HepG2 (cell line): ENCODE measurements around the gene RPL41. TPM values are rescaled to one million over a fixed set of nuclear protein-coding genes. Genes with fewer than 3 reads are reported as not detected.

Experiments used
- BRCA1 ChIP-seq: sonication (generic); formaldehyde crosslinking; IDR thresholded peaks from 2 replicates; pipeline ENCODE4 v1.4.0; 2020; ENCODE audit warnings: missing genetic modification reagents
- CEBPZ ChIP-seq: IDR thresholded peaks from 2 replicates; pipeline ENCODE4 v1.6.1; 2012; ENCODE audit warnings: low read length, improper control_type of control experiment
- FOSL1 ChIP-seq: sonication (generic); formaldehyde crosslinking; IDR thresholded peaks from 2 replicates; pipeline ENCODE4 v1.9.0; 2021; ENCODE audit warnings: missing genetic modification reagents, borderline replicate concordance
- HINFP ChIP-seq: sonication (generic); formaldehyde crosslinking; IDR thresholded peaks from 2 replicates; pipeline ENCODE4 v1.4.0; 2020; ENCODE audit warnings: low read depth, mild to moderate bottlenecking, missing genetic modification reagents
- MTERF4 ChIP-seq: sonication (generic); formaldehyde crosslinking; IDR thresholded peaks from 2 replicates; pipeline ENCODE4 v1.8.0; 2023; ENCODE audit warnings: mild to moderate bottlenecking, missing genetic modification reagents
- PRPF4 ChIP-seq: fragments of 200-400 bp; formaldehyde crosslinking; IDR thresholded peaks from 2 replicates; pipeline ENCODE4 v1.6.1; 2016; ENCODE audit warnings: low read length, low read depth; ENCODE audit not compliant: poor library complexity, severe bottlenecking
- PTBP1 ChIP-seq: fragments of 200-400 bp; formaldehyde crosslinking; IDR thresholded peaks from 2 replicates; pipeline ENCODE4 v1.6.1; 2018; ENCODE audit warnings: low read length, low read depth; ENCODE audit not compliant: poor library complexity, severe bottlenecking
- RAD21 ChIP-seq: fragments of 450-650 bp; formaldehyde crosslinking; IDR thresholded peaks from 2 replicates; pipeline ENCODE4 v1.5.0; 2020; ENCODE audit warnings: mild to moderate bottlenecking
- SIN3B ChIP-seq: fragments of 150-350 bp; IDR thresholded peaks from 2 replicates; pipeline ENCODE4 v1.6.1; 2014; ENCODE audit warnings: low read length
- SMYD3 ChIP-seq: sonication (generic); formaldehyde crosslinking; IDR thresholded peaks from 2 replicates; pipeline ENCODE4 v1.8.1; 2023; ENCODE audit warnings: mild to moderate bottlenecking, missing genetic modification reagents
- TAF15 ChIP-seq: fragments of 200-400 bp; formaldehyde crosslinking; IDR thresholded peaks from one replicate; pipeline ENCODE4 v1.6.1; 2018; ENCODE audit warnings: mild to moderate bottlenecking, low read depth, low read length; ENCODE audit not compliant: poor library complexity, severe bottlenecking
- ZBTB37 ChIP-seq: sonication (generic); formaldehyde crosslinking; IDR thresholded peaks from 2 replicates; pipeline ENCODE4 v1.4.0; 2020; ENCODE audit warnings: mild to moderate bottlenecking, missing genetic modification reagents
- ZFAT ChIP-seq: sonication (generic); formaldehyde crosslinking; conservative IDR thresholded peaks from 2 replicates; pipeline ENCODE4 v1.8.1; 2023; ENCODE audit warnings: missing genetic modification reagents, inconsistent platforms
- ZNF234 ChIP-seq: sonication (generic); formaldehyde crosslinking; conservative IDR thresholded peaks from 2 replicates; pipeline ENCODE4 v1.5.1; 2020; ENCODE audit warnings: mild to moderate bottlenecking, missing genetic modification reagents
- ZNF280B ChIP-seq: sonication (generic); formaldehyde crosslinking; IDR thresholded peaks from 2 replicates; pipeline ENCODE4 v1.5.0; 2020; ENCODE audit warnings: missing genetic modification reagents, mild to moderate bottlenecking, borderline replicate concordance
- ZNF572 ChIP-seq: sonication (generic); formaldehyde crosslinking; IDR thresholded peaks from 2 replicates; pipeline ENCODE4 v1.5.1; 2020; ENCODE audit warnings: mild to moderate bottlenecking, missing genetic modification reagents
- ZNF747 ChIP-seq: sonication (generic); formaldehyde crosslinking; IDR thresholded peaks from 2 replicates; pipeline ENCODE4 v1.8.1; 2023; ENCODE audit warnings: missing genetic modification reagents, mild to moderate bottlenecking, borderline replicate concordance
- ZNF761 ChIP-seq: sonication (generic); formaldehyde crosslinking; conservative IDR thresholded peaks from 2 replicates; pipeline ENCODE4 v1.4.0; 2020; ENCODE audit warnings: mild to moderate bottlenecking, missing genetic modification reagents
- ZNF775 ChIP-seq: sonication (generic); formaldehyde crosslinking; IDR thresholded peaks from 2 replicates; pipeline ENCODE4 v1.4.0; 2020; ENCODE audit warnings: missing genetic modification reagents, mild to moderate bottlenecking, moderate library complexity, borderline replicate concordance
- polyA plus RNA-seq, 8 experiments: library from polyadenylated mRNA; depleted of rRNA in 3 of 8; stranded (reverse) in 7 of 8; unstranded in 1 of 8; fragments of >200 nt; fragmentation: Illumina TruSeq in 4 of 8; extraction: Trizol in 4 of 8; gene quantifications; 2 replicates each; pipeline versions ENCODE4 v1.2.1 to v1.2.3, GENCODE V29; 2011 to 2016; ENCODE audit warnings: low read depth in 4 of 8, missing spikeins in 1 of 8, mixed read lengths in 1 of 8; ENCODE audit not compliant: insufficient read depth in 1 of 8
- total RNA-seq, 5 experiments: library from RNA; depleted of rRNA; stranded (reverse); fragments of >200 nt; fragmentation: Illumina TruSeq; extraction: Trizol; gene quantifications; 2 replicates each; pipeline ENCODE4 v1.2.3, GENCODE V29; 2016; ENCODE audit warnings: low read depth in 1 of 5

RPL41 gene
- total and polyA plus RNA-seq, 2 of the 13 experiments (the other 11 are each of a cell fraction or from before 2014, with no cell fraction given) = 4,012 to 7,670 TPM

- TF ChIP-seq TAF15 = peak; percentile 92
- peak; percentile 58 for TF ChIP-seq RAD21 (CRISPR knock-in tag)
- no peak for TF ChIP-seq BRCA1 (CRISPR knock-in tag)
- peak; percentile 84; the same call in 1 of the 2 replicates for TF ChIP-seq ZNF280B (CRISPR knock-in tag)
- no peak for TF ChIP-seq ZNF572 (CRISPR knock-in tag)
- TF ChIP-seq SMYD3 (CRISPR knock-in tag) = 0 out of 2 replicates have a peak, but pooled peaks have one; percentile 53
- peak; percentile 86 for TF ChIP-seq SIN3B
- peak; percentile 94 for TF ChIP-seq MTERF4 (CRISPR knock-in tag)
- no peak for TF ChIP-seq HINFP
- TF ChIP-seq PTBP1 = no peak
- TF ChIP-seq ZFAT (CRISPR knock-in tag) = no peak
- no peak for TF ChIP-seq FOSL1 (CRISPR knock-in tag)
- TF ChIP-seq CEBPZ = no peak
- TF ChIP-seq ZNF234 = no peak
- no peak for TF ChIP-seq ZBTB37 (CRISPR knock-in tag)
- no peak for TF ChIP-seq ZNF775
- TF ChIP-seq ZNF747 (CRISPR knock-in tag) = peak; percentile 97; the same call in 1 of the 2 replicates
- 0 out of 2 replicates have a peak, but pooled peaks have one; percentile 38 for TF ChIP-seq ZNF761 (CRISPR knock-in tag)
- no peak for TF ChIP-seq PRPF4
These were observed 1.6 kb downstream of the RPL41 start, which contains the start of gene ZC3H10 (continued) for GRCh38 chr12:56117778-56118687.
